ENCODE results near the gene TTLL5. TPM values are rescaled to one million over a fixed set of nuclear protein-coding genes. Genes with fewer than 3 reads are reported as not detected.
"Not testable (repeated sequence)": the region's sequence is repeated elsewhere in the genome, so short reads cannot be mapped to it uniquely, and the experiment has no call there.

The TTLL5 gene
- polyA plus RNA-seq, 2 of the 4 experiments (the other 2 are of a cell fraction) = 18.8 to 23.7 TPM

- Histone ChIP-seq H3K27ac (no peak overlapping the region), H3K4me1 (no peaks in the 10 kb centered on the region), H3K4me3 (no peak overlapping the region), H3K9me3 (no peaks in the 10 kb centered on the region), H3K4me2 (no peak overlapping the region)
- POLR2A ChIA-PET = no interaction called here
- TF ChIP-seq JUNB (IDR thresholded peaks at IDR 0.05) (no peak), CBX8 (IDR thresholded peaks at IDR 0.05) (no peak), PBX3 (IDR thresholded peaks at IDR 0.05) (no peak), CTCF (IDR thresholded peaks at IDR 0.05) (no peak), CHD2 (IDR thresholded peaks at IDR 0.05; ENCODE audit: low read length, partially characterized antibody) (no peak), NPAS2 (CRISPR knock-in tag; IDR thresholded peaks at IDR 0.05; ENCODE audit: borderline replicate concordance) (no peak), TFCP2L1 (CRISPR knock-in tag; IDR thresholded peaks at IDR 0.05) (no peak), HOXA7 (CRISPR knock-in tag; IDR thresholded peaks at IDR 0.05) (no peak), POLR2A (IDR thresholded peaks at IDR 0.05; ENCODE audit: low read length) (no peak), PHF8 (IDR thresholded peaks at IDR 0.05; ENCODE audit: borderline replicate concordance, low read depth) (no peak), JUN (IDR thresholded peaks at IDR 0.05) (no peak), HMGXB4 (CRISPR knock-in tag; IDR thresholded peaks at IDR 0.05; ENCODE audit: borderline replicate concordance) (no peak), HEYL (CRISPR knock-in tag; IDR thresholded peaks at IDR 0.05) (no peak)
- FAIRE-seq (no peak), ATAC-seq (no peak), DNase-seq (ENCODE audit: low read depth in 1 of 2, low spot score in 1 of 2) (no peak)
- CTCF ChIA-PET = interaction anchor here (1.6 kb wide), 1 partner anchor 361 kb away, joined by 5 read pairs; no protein-coding TSS in a partner anchor
- 93% methylated on average over 7 of the region's 7 CpGs for WGBS (ENCODE audit: missing lambda C conversion rate)
Measured at GRCh38 chr14:75690010-75690409, 29.0 kb downstream of the TTLL5 start.

- H3K4me2 ChIP-seq; FAIRE-seq; ATAC-seq; POLR2A ChIA-PET; DNase-seq (ENCODE audit: low read depth in 1 of 2, low spot score in 1 of 2); H3K27ac ChIP-seq; H3K9me3 ChIP-seq; H3K4me3 ChIP-seq; H3K4me1 ChIP-seq: not testable (repeated sequence)
- WGBS (ENCODE audit: missing lambda C conversion rate) = 87% methylated on average over 6 of the region's 6 CpGs
- CTCF ChIA-PET = interaction anchor here (1.4 kb wide), 1 partner anchor 16 kb away, joined by 5 read pairs; no protein-coding TSS in a partner anchor
Measured at GRCh38 chr14:75695025-75695424, 34.0 kb downstream of the TTLL5 start.

GRCh38 chr14:75697386-75697785 lies 36.3 kb downstream of the TTLL5 start:
- ChIA-PET POLR2A (no interaction called here), CTCF (interaction anchor here (0.6 to 2.8 kb wide), 6 partner anchors 11 to 689 kb away, joined by 3 to 19 read pairs (median 5); partner anchors contain the start of gene FLVCR2)
- WGBS (ENCODE audit: missing lambda C conversion rate) = 94% methylated on average over 1 of the region's 1 CpG

More at GRCh38 chr14:75697386-75697785, 36.3 kb downstream of the TTLL5 start:
- no peak overlapping the region for H3K4me2 ChIP-seq
- no peak for TF ChIP-seq MAZ (IDR thresholded peaks at IDR 0.05; ENCODE audit: borderline replicate concordance, low read depth, low read length)
- no peak for TF ChIP-seq EP300 (IDR thresholded peaks at IDR 0.05)
- TF ChIP-seq RAD21 (conservative IDR thresholded peaks at IDR 0.05 in 1 of 2, IDR thresholded peaks at IDR 0.05 in 1 of 2) = no peak
- TF ChIP-seq RNF2 (IDR thresholded peaks at IDR 0.05; ENCODE audit: borderline replicate concordance, low read depth) = no peak
- TF ChIP-seq GATA3 (IDR thresholded peaks at IDR 0.05; ENCODE audit: borderline replicate concordance) = no peak
- TF ChIP-seq ZNF302 (CRISPR knock-in tag; IDR thresholded peaks at IDR 0.05) = no peak
- TF ChIP-seq CBX2 (IDR thresholded peaks at IDR 0.05; ENCODE audit: borderline replicate concordance, low read depth) = no peak
- TF ChIP-seq ZC3H11A (IDR thresholded peaks at IDR 0.05) = no peak
- TF ChIP-seq HES2 (IDR thresholded peaks at IDR 0.05) = no peak
- TF ChIP-seq MAX (IDR thresholded peaks at IDR 0.05) = no peak
- TF ChIP-seq SREBF2 (IDR thresholded peaks at IDR 0.05) = no peak
- no peak for TF ChIP-seq BHLHE40 (IDR thresholded peaks at IDR 0.05; ENCODE audit: low read depth, low read length)
- no peak for ATAC-seq
- no peaks in the 10 kb centered on the region for H3K4me1 ChIP-seq
- no peak overlapping the region for H3K4me3 ChIP-seq
- no peak overlapping the region for H3K27ac ChIP-seq
- no peaks in the 10 kb centered on the region for H3K9me3 ChIP-seq
- DNase-seq (ENCODE audit: low read depth in 1 of 2, low spot score in 1 of 2) = no peak
- FAIRE-seq = no peak

Data from A549 (cell line).